ENCODE results near the gene SPIN1.

Gene SPIN1

DNA sequence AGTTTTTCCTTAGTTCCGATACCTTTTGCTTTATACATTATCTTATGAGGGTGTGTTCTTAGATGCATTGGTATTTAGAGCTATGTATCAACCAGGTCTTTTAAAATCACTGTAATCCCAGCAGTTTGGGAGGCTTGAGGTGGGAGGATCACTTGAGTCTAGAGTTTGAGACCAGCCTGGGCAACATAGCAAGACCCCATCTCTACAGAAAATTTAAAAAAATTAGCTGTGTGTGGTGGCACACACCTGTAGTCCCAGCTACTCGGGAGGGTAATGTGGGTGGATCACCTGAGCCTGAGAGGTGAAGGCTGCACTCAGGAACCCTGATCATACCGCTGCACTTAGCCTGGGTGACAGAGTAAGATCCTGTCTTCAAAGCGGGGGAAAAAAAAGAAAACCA is 15.1 kb downstream of the SPIN1 start:
- no peaks in the 10 kb centered on the region for H3K9me3 Mint-ChIP-seq
- DNase-seq (ENCODE audit: low spot score in 2 of 2) (no peak), ATAC-seq (no peak)
- peaks cover 8% of the 10 kb centered on the region for H3K4me1 Mint-ChIP-seq
- H3K4me3 Mint-ChIP-seq = no peak overlapping the region
- H3K36me3 Mint-ChIP-seq = no peaks in the 10 kb centered on the region
- H3K27ac Mint-ChIP-seq = no peak overlapping the region

- Mint-ChIP-seq H3K27ac (no peak overlapping the region), H3K4me3 (no peak overlapping the region), H3K9me3 (no peaks in the 10 kb centered on the region), H3K4me1 (peaks cover 13% of the 10 kb centered on the region), H3K36me3 (no peaks in the 10 kb centered on the region)
- no peak for DNase-seq (ENCODE audit: low spot score in 2 of 2)
- ATAC-seq = no peak
Measured at GRCh38 chr9:88406051-88406450, 17.8 kb downstream of the SPIN1 start.

GRCh38 chr9:88411471-88411870 is 23.2 kb downstream of the SPIN1 start:
- Mint-ChIP-seq H3K9me3 (peaks cover 4% of the 10 kb centered on the region), H3K27ac (no peak overlapping the region), H3K4me1 (peaks cover 13% of the 10 kb centered on the region), H3K36me3 (peaks cover 7% of the 10 kb centered on the region), H3K4me3 (no peak overlapping the region)
- ATAC-seq (no peak), DNase-seq (ENCODE audit: low spot score in 2 of 2) (no peak)

DNA sequence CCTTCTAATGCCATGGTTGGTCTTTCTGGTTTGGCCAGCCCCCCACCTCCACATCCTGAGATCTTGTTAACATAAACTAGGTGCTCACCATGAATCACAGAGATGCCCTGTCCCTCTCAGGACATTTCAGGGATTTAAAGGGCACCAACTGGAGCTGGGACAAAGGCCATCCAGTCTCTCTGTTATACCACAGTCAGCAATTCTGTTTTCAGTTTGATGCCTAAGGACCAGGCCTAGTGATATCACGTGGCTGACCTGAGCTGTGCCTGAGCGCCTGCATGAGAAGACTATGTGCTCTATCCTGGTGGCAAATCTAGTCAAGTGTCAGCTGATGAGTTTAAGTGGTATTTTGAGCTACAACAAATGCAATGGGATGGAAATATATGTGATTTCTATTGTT is 26.1 kb downstream of the SPIN1 start:
- peaks cover 19% of the 10 kb centered on the region for H3K4me1 Mint-ChIP-seq
- no peak for DNase-seq (ENCODE audit: low spot score in 2 of 2)
- ATAC-seq = no peak
- peaks cover 12% of the 10 kb centered on the region for H3K9me3 Mint-ChIP-seq
- H3K36me3 Mint-ChIP-seq = peaks cover 17% of the 10 kb centered on the region
- no peak overlapping the region for H3K4me3 Mint-ChIP-seq
- no peak overlapping the region for H3K27ac Mint-ChIP-seq

- Mint-ChIP-seq H3K9me3 (peaks cover 17% of the 10 kb centered on the region), H3K4me1 (peaks cover 6% of the 10 kb centered on the region)
- no peak for ATAC-seq
Measured at GRCh38 chr9:88418025-88418424, 29.8 kb downstream of the SPIN1 start.

DNA sequence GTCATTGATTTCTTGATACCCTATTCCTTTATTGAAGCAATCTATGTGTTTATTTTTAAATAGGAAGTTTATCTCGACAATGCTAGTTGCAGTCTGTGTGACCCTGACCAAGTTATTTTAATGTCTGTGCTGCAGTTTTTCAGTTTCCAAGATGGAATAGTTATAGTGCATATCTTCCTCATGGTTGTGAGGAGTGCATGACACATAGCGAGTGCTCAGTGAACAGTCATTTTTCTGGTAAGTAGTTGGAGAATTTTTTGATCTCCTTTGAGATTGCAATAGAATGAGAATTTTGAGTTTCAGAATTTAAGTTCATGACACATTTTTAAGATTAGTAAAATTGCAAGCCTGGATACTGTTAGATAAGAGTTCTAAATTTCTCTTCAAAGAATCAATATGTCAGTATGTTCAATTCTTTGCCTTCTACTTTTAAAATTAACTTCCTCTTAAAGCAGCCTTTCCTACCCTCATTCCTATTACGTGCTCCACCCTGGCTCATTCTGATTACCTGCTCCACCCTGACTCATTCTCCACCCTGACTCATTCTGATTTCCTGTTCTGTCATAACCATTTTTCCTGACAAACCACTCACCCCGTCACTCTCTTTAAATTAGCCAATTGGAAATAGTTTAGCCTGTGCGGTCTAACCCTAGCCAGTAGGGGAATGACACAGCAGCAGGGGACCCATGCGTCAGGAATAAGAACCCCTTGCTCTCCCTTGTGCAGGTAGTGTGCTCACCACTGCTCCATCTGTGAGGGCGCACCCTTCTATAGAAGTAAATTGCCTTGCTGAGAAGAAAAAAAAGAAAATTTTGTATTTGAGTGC is 30.7 kb downstream of the SPIN1 start:
- H3K4me1 Mint-ChIP-seq = peaks cover 6% of the 10 kb centered on the region
- no peak overlapping the region for H3K4me3 Mint-ChIP-seq
- peaks cover 29% of the 10 kb centered on the region for H3K36me3 Mint-ChIP-seq
- H3K27ac Mint-ChIP-seq = peak overlapping the region; percentile 29
- peak; percentile 99 for ATAC-seq
- peaks cover 17% of the 10 kb centered on the region for H3K9me3 Mint-ChIP-seq
- peak; percentile 8 to 75 for DNase-seq (ENCODE audit: low spot score in 2 of 2)

More at GRCh38 chr9:88418025-88418424, 29.8 kb downstream of the SPIN1 start:
- peaks cover 29% of the 10 kb centered on the region for H3K36me3 Mint-ChIP-seq
- H3K4me3 Mint-ChIP-seq = no peak overlapping the region
- no peak for DNase-seq (ENCODE audit: low spot score in 2 of 2)
- H3K27ac Mint-ChIP-seq = no peak overlapping the region

- peaks cover 29% of the 10 kb centered on the region for H3K36me3 Mint-ChIP-seq
- peaks cover 17% of the 10 kb centered on the region for H3K9me3 Mint-ChIP-seq
Measured at GRCh38 chr9:88420227-88420626, 32.0 kb downstream of the SPIN1 start.

DNA sequence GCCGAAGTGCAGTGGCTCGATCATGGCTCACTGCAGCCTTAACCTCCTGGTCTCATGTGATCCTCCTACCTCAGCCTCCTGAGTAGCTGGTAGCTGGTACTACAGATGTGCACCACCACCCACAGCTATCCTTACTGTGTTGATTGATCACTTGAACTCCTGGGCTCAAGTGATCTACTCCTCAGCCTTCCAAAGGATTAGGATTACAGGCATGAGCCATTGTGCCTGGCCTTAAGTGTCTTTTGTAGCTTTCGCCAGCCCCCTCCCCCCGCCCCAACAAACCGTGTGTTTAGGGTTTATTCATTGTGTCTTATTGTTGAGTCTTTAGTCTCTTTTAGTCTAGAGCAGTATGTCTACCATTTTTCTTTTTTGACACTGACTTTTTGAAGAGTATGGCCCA is 33.1 kb downstream of the SPIN1 start:
- peaks cover 6% of the 10 kb centered on the region for H3K4me1 Mint-ChIP-seq
- no peak for DNase-seq (ENCODE audit: low spot score in 2 of 2)
- peaks cover 30% of the 10 kb centered on the region for H3K36me3 Mint-ChIP-seq

More at GRCh38 chr9:88420227-88420626, 32.0 kb downstream of the SPIN1 start:
- H3K4me1 Mint-ChIP-seq = peaks cover 6% of the 10 kb centered on the region
- ATAC-seq (no peak), DNase-seq (ENCODE audit: low spot score in 2 of 2) (no peak)
- no peak overlapping the region for H3K27ac Mint-ChIP-seq
- no peak overlapping the region for H3K4me3 Mint-ChIP-seq

GRCh38 chr9:88425538-88425950 is 37.3 kb downstream of the SPIN1 start:
- no peaks in the 10 kb centered on the region for H3K4me1 Mint-ChIP-seq
- no peak overlapping the region for H3K27ac Mint-ChIP-seq
- DNase-seq (ENCODE audit: low spot score in 2 of 2) (no peak), ATAC-seq (no peak)
- H3K9me3 Mint-ChIP-seq = peaks cover 5% of the 10 kb centered on the region
- H3K4me3 Mint-ChIP-seq = no peak overlapping the region
- peaks cover 23% of the 10 kb centered on the region for H3K36me3 Mint-ChIP-seq

More for the DNA sequence above, 33.1 kb downstream of the SPIN1 start:
- no peak for ATAC-seq
- Mint-ChIP-seq H3K27ac (no peak overlapping the region), H3K9me3 (peaks cover 15% of the 10 kb centered on the region), H3K4me3 (no peak overlapping the region)

- H3K36me3 Mint-ChIP-seq = peaks cover 20% of the 10 kb centered on the region
- no peaks in the 10 kb centered on the region for H3K9me3 Mint-ChIP-seq
- no peaks in the 10 kb centered on the region for H3K4me1 Mint-ChIP-seq
- no peak overlapping the region for H3K27ac Mint-ChIP-seq
- ATAC-seq (no peak), DNase-seq (ENCODE audit: low spot score in 2 of 2) (no peak)
- no peak overlapping the region for H3K4me3 Mint-ChIP-seq
Measured at GRCh38 chr9:88426651-88427050, 38.4 kb downstream of the SPIN1 start.

DNA sequence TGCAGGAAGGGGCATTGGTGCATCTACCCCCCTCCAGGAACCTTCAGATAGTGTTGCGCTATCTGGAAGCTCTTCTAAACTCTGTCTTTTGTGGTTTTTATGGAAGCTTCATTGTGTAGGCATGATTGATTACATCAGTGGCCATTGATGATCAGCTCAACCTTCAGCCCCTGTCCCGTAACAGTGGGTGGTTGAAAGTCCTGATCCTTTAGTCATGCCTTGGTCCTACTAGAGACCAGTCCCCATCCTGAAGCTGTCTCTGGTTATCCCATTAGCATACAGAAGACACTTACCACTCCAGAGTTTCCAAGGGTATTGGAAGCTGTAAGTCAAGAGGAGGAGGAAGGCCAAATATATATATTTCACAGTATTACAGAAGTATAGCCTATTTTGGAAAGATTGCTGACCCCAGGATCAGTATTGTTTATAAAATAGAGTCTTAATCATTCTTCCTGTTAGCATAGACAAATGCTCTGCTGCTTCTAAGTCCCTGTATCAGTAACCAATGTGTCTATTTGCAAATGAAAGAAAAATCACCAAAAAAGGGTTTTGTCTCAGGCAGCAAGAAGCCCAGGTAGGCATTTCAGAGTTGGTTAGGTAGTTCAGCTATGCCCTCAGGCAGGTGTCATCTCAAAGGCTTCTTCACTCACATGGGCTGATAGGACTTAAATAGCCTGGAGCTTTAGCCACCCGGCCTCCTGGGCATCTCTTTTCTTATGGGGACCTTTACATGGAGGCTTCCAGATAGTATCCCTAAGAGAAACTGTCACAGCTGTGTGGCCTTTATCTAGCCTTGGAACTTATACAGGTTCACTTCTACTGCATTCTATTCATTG is 41.6 kb downstream of the SPIN1 start:
- DNase-seq (ENCODE audit: low spot score in 2 of 2) (no peak), ATAC-seq (no peak)
- no peak overlapping the region for H3K4me3 Mint-ChIP-seq
- H3K4me1 Mint-ChIP-seq = peaks cover 17% of the 10 kb centered on the region
- H3K27ac Mint-ChIP-seq = no peak overlapping the region
- H3K9me3 Mint-ChIP-seq = no peaks in the 10 kb centered on the region
- H3K36me3 Mint-ChIP-seq = peaks cover 25% of the 10 kb centered on the region

DNA sequence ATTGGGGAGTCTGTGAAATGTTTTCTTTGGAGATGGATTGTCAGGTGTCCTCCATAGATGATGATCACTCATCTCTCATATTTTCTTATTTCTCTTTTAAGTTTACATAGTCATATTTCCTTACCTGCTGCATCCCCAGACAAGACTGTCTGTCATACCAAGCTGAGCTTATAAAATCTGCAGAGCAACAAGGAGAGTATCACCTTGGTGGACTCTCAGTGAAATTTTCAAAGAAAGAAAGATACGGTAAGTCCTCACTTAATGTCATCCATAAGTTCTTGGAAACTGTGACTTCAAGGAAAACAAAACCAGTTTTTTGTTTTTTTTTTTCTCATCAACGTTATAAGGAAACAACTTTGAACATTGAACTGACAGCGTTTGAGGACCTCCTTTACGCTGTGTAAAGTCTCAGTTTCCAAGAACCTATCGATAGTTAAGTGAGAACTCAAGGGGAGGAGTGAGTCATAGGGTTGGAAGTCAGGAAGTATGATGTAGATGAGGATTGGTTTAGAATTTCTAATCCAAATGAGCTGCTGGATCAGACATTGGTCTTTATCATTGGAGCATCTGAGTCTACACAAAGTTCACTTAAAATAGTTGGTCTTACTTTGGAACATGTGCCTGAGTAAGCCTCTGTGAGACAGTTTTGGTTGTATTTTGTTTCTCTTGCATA is 45.5 kb downstream of the SPIN1 start:
- H3K4me3 Mint-ChIP-seq = no peak overlapping the region

DNA sequence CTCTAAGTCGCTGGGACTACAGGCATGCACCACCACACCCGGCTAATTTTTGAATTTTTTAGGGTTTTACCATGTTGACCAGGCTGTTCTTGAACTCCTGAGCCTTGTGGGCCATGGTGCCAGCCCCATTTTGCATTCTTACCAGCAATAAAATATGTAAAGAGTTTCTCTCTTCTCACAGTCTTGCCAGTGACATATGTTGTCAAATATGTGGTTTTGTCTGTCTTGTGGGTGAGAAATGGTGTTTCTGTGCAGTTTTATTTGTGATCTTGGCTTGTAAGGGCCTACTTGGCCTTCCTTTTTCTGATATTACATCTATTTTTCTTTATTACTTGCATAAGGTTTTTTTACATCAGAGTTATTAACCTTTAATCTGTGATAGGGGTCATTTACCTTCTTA is 47.1 kb downstream of the SPIN1 start:
- DNase-seq (ENCODE audit: low spot score in 2 of 2) (no peak), ATAC-seq (peak; percentile 65)
- Mint-ChIP-seq H3K9me3 (no peaks in the 10 kb centered on the region), H3K4me1 (peaks cover 42% of the 10 kb centered on the region), H3K36me3 (peaks cover 35% of the 10 kb centered on the region), H3K27ac (peak overlapping the region; percentile 37), H3K4me3 (no peak overlapping the region)

More for the DNA sequence above, 45.5 kb downstream of the SPIN1 start:
- peaks cover 35% of the 10 kb centered on the region for H3K36me3 Mint-ChIP-seq
- DNase-seq (ENCODE audit: low spot score in 2 of 2) (no peak), ATAC-seq (peak; percentile 71)
- H3K27ac Mint-ChIP-seq = peak overlapping the region; percentile 2
- H3K4me1 Mint-ChIP-seq = peaks cover 40% of the 10 kb centered on the region
- no peaks in the 10 kb centered on the region for H3K9me3 Mint-ChIP-seq

DNA sequence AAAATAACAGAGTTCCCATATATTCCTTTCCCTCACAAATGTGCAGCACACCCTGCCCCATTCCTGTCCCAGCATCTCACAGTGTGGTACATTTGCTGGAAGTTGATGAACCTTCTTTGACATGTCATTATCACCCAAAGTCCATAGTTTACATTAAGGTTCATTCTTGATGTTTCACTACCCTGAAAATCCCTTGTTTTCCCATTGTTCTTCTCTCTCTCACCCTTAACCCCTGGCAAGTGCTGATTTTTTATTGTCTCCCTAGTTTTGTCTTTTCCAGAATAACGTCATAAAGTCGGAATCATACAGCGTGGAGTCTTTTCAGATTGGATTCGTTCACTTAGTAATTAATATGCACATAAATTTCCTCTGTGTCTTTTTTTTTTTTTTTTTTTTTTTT is 48.1 kb downstream of the SPIN1 start:
- H3K4me1 Mint-ChIP-seq = peaks cover 42% of the 10 kb centered on the region
- H3K36me3 Mint-ChIP-seq = peaks cover 32% of the 10 kb centered on the region
- no peak for ATAC-seq
- no peak for DNase-seq (ENCODE audit: low spot score in 2 of 2)
- H3K9me3 Mint-ChIP-seq = no peaks in the 10 kb centered on the region
- H3K4me3 Mint-ChIP-seq = no peak overlapping the region
- H3K27ac Mint-ChIP-seq = no peak overlapping the region

All from stimulated activated effector memory CD8-positive, alpha-beta T cell treated with anti-CD3 and anti-CD28 coated beads, Interleukin-12 subunit alpha, Interleukin-12 subunit beta, amount 100 ng/mL, for 72 hours (primary cell).